WTC11 (cell line): ENCODE results near the gene DNM3.

ENCODE experiments used
- CTCF ChIP-seq: fragments of 200-600 bp; IDR thresholded peaks from 2 replicates; pipeline ENCODE4 v1.8.0; 2022; ENCODE audit warnings: antibody characterized with exemption
- GABPB1 ChIP-seq: sonication (generic); formaldehyde crosslinking; IDR thresholded peaks from 2 replicates; pipeline ENCODE4 v1.8.1; 2023; ENCODE audit warnings: mild to moderate bottlenecking, missing genetic modification reagents
- NFYB ChIP-seq: sonication (generic); formaldehyde crosslinking; conservative IDR thresholded peaks from 2 replicates; pipeline ENCODE4 v1.8.0; 2022; ENCODE audit warnings: low read depth, missing genetic modification reagents
- SMAD3 ChIP-seq: sonication (generic); formaldehyde crosslinking; IDR thresholded peaks from 2 replicates; pipeline ENCODE4 v1.8.0; 2022; ENCODE audit warnings: missing genetic modification reagents, mild to moderate bottlenecking, borderline replicate concordance
- USF2 ChIP-seq: sonication (generic); formaldehyde crosslinking; IDR thresholded peaks from 2 replicates; pipeline ENCODE4 v1.8.1; 2023; ENCODE audit warnings: mild to moderate bottlenecking, missing genetic modification reagents, moderate library complexity
- ZNF232 ChIP-seq: sonication (generic); formaldehyde crosslinking; IDR thresholded peaks from 2 replicates; pipeline ENCODE4 v1.8.0; 2022; ENCODE audit warnings: mild to moderate bottlenecking, missing genetic modification reagents

GRCh38 chr1:172352435-172352834 is 511.1 kb downstream of the DNM3 start:
- TF ChIP-seq ZNF232: no peak
- no peak for TF ChIP-seq NFYB (CRISPR knock-in tag)
- no peak for TF ChIP-seq CTCF
- no peak for TF ChIP-seq SMAD3
- no peak for TF ChIP-seq GABPB1 (CRISPR knock-in tag)
- TF ChIP-seq USF2 (CRISPR knock-in tag): no peak
